WTC11 (cell line): Measurements from ENCODE around the gene TSPAN9.

Source experiments
- CTCF ChIP-seq: fragments of 200-600 bp; IDR thresholded peaks from 2 replicates; pipeline ENCODE4 v1.8.0; 2022; ENCODE audit warnings: antibody characterized with exemption
- E2F1 ChIP-seq: sonication (generic); formaldehyde crosslinking; IDR thresholded peaks from 2 replicates; pipeline ENCODE4 v1.8.0; 2022; ENCODE audit warnings: mild to moderate bottlenecking, missing genetic modification reagents
- MLX ChIP-seq: sonication (generic); formaldehyde crosslinking; IDR thresholded peaks from 2 replicates; pipeline ENCODE4 v1.8.1; 2023; ENCODE audit warnings: mild to moderate bottlenecking, missing genetic modification reagents, moderate library complexity
- PRDM15 ChIP-seq: sonication (generic); formaldehyde crosslinking; IDR thresholded peaks from 2 replicates; pipeline ENCODE4 v1.8.0; 2022; ENCODE audit warnings: missing genetic modification reagents
- SP1 ChIP-seq: sonication (generic); formaldehyde crosslinking; conservative IDR thresholded peaks from 2 replicates; pipeline ENCODE4 v1.8.1; 2022; ENCODE audit warnings: missing genetic modification reagents
- ZNF219 ChIP-seq: sonication (generic); formaldehyde crosslinking; IDR thresholded peaks from 2 replicates; pipeline ENCODE4 v1.8.0; 2023; ENCODE audit warnings: missing genetic modification reagents, mild to moderate bottlenecking, borderline replicate concordance
- ZNF232 ChIP-seq: sonication (generic); formaldehyde crosslinking; IDR thresholded peaks from 2 replicates; pipeline ENCODE4 v1.8.0; 2022; ENCODE audit warnings: mild to moderate bottlenecking, missing genetic modification reagents

GRCh38 chr12:3251067-3251466 lies 173.9 kb downstream of the TSPAN9 start:
- TF ChIP-seq SP1 (CRISPR knock-in tag) (no peak), ZNF232 (CRISPR knock-in tag) (no peak), CTCF (no peak), ZNF219 (CRISPR knock-in tag) (no peak), E2F1 (CRISPR knock-in tag) (no peak), MLX (no peak), PRDM15 (no peak)
